Hepatocyte (in vitro differentiated cells): ENCODE measurements around the gene ZNHIT6. TPM values are rescaled to one million over a fixed set of nuclear protein-coding genes. Genes with fewer than 3 reads are reported as not detected.

Experiments
- DNase-seq: peaks from one replicate; pipeline ENCODE4 v3.0.0-alpha.2; 2016; ENCODE audit warnings: low spot score
- H2AFZ ChIP-seq: fragments of 200-600 bp; sonication (generic); 2 replicates; pipeline ENCODE4 v1.6.0; 2016; ENCODE audit warnings: antibody characterized with exemption, mild to moderate bottlenecking
- H3K27ac ChIP-seq: fragments of 200-600 bp; sonication (generic); 2 replicates; pipeline ENCODE4 v1.5.1; 2016; ENCODE audit warnings: mild to moderate bottlenecking
- H3K27me3 ChIP-seq: fragments of 200-600 bp; sonication (generic); 2 replicates; pipeline ENCODE4 v1.6.1; 2016
- H3K36me3 ChIP-seq: fragments of 200-600 bp; sonication (generic); replicated peaks from 2 replicates; pipeline ENCODE4 v1.5.1; 2016; ENCODE audit warnings: low read depth; ENCODE audit not compliant: insufficient read depth
- H3K4me1 ChIP-seq: fragments of 200-600 bp; sonication (generic); 2 replicates; pipeline ENCODE4 v1.5.1; 2016; ENCODE audit warnings: mild to moderate bottlenecking, moderate library complexity; ENCODE audit not compliant: insufficient read depth
- H3K4me2 ChIP-seq: fragments of 200-600 bp; sonication (generic); 2 replicates; pipeline ENCODE4 v1.6.0; 2016
- H3K4me3 ChIP-seq: fragments of 200-600 bp; sonication (generic); 2 replicates; pipeline ENCODE4 v1.5.1; 2016; ENCODE audit warnings: mild to moderate bottlenecking
- H3K79me2 ChIP-seq: fragments of 200-600 bp; sonication (generic); 2 replicates; pipeline ENCODE4 v1.6.0; 2017; ENCODE audit warnings: mild to moderate bottlenecking
- H3K9me2 ChIP-seq: fragments of 200-600 bp; sonication (generic); replicated peaks from 2 replicates; pipeline ENCODE4 v1.6.0; 2017; ENCODE audit warnings: mild to moderate bottlenecking; ENCODE audit not compliant: insufficient read depth
- H3K9me3 ChIP-seq: fragments of 200-600 bp; sonication (generic); 2 replicates; pipeline ENCODE4 v1.5.1; 2016; ENCODE audit warnings: low read depth, mild to moderate bottlenecking
- H4K20me1 ChIP-seq: fragments of 200-600 bp; sonication (generic); 2 replicates; pipeline ENCODE4 v1.6.0; 2016; ENCODE audit warnings: mild to moderate bottlenecking; ENCODE audit not compliant: insufficient read depth, poor library complexity, severe bottlenecking
- EZH2 ChIP-seq: fragments of 200-600 bp; sonication (generic); IDR thresholded peaks from 2 replicates; pipeline ENCODE4 v1.6.1; 2016; ENCODE audit warnings: antibody characterized with exemption, mild to moderate bottlenecking, borderline replicate concordance
- EZH2phosphoT487 ChIP-seq: fragments of 200-600 bp; sonication (generic); IDR thresholded peaks from one replicate; pipeline ENCODE4 v1.6.1; 2018; ENCODE audit warnings: antibody characterized with exemption, mild to moderate bottlenecking, low read depth, moderate library complexity; ENCODE audit not compliant: unreplicated experiment, severe bottlenecking
- WGBS: methylation state at CpG from one replicate; pipeline ENCODE4 v1.1.6; 2016; ENCODE audit warnings: low lambda C conversion rate; ENCODE audit errors: missing lambda C conversion rate; 5-methylcytosine and 5-hydroxymethylcytosine counted together
- polyA plus RNA-seq: library from polyadenylated mRNA; unstranded; fragments of >200 nt; fragmentation: Nextera tagmentation; extraction: Ambion mirVana; gene quantifications from 2 replicates; pipeline ENCODE4 v1.2.1, GENCODE V29; 2016
- total RNA-seq: library from RNA; depleted of rRNA; stranded (reverse); fragments of >200 nt; gene quantifications from 2 replicates; pipeline ENCODE4 v1.2.3, GENCODE V29; 2014
- TF ChIP-seq, protein P1 (sequence below): fragments of 200-600 bp; sonication (generic); IDR thresholded peaks from 2 replicates; pipeline ENCODE4 v1.5.1; 2016; ENCODE audit warnings: antibody characterized with exemption, mild to moderate bottlenecking; ENCODE audit not compliant: poor library complexity

ZNHIT6 gene
- total and polyA plus RNA-seq, 2 experiments from 2014 or later = 13.5 to 14.2 TPM

DNA sequence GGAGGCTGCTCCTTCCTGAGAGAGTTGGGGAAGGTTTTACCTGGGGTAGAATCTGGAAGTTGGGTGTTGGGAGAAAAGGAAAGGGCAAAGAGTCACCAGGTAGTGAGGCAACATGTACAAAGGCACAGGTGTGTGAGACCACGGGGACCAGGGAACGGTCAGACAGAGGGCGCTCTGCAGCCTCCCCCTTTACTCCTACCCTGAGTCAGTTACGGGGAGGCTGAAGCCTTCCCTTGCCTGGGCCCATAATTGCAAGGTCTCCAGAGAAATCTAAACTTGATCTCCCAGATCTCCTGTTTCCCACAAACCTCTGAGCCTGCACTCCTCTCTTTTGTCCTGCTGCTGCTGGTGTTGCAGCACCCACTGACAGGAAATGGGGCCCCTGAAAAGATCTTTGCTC, 105.7 kb downstream of the ZNHIT6 start:
- H3K79me2 ChIP-seq = no peaks in the 10 kb centered on the region
- H3K27ac ChIP-seq = no peak overlapping the region
- H3K4me2 ChIP-seq = no peak overlapping the region
- TF ChIP-seq EZH2phosphoT487 = no peak
- H3K9me3 ChIP-seq = no peaks in the 10 kb centered on the region
- no peaks in the 10 kb centered on the region for H3K9me2 ChIP-seq
- H3K4me3 ChIP-seq = no peak overlapping the region
- H3K4me1 ChIP-seq = peaks cover 18% of the 10 kb centered on the region
- no peak overlapping the region for H2AFZ ChIP-seq
- H3K27me3 ChIP-seq = no peaks in the 10 kb centered on the region
- WGBS = 89% methylated on average over 4 of the region's 4 CpGs
- no peaks in the 10 kb centered on the region for H4K20me1 ChIP-seq
- no peaks in the 10 kb centered on the region for H3K36me3 ChIP-seq
- no peak for DNase-seq

DNA sequence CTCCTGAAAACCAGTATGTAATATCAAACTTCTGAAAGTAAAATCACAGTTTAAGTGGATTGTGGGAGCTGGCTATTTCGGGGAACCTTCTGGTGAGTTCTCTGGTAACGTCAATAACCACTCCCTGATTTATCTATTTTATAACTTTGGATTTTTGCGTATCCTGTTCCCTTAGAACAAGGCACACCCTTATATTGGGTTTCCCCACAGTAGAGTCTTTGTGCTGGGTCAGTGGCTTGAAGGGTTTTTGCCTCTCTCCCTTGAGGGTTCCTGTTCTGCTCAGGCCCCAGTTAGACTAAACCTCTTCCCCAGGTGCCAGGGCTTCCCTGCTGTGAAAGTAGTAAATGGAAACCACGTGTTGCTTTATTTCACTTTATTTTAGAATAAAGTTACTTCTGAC, 106.3 kb downstream of the ZNHIT6 start:
- H3K27me3 ChIP-seq = no peaks in the 10 kb centered on the region
- H3K27ac ChIP-seq = no peak overlapping the region
- H3K4me2 ChIP-seq = no peak overlapping the region
- H3K4me1 ChIP-seq = peaks cover 14% of the 10 kb centered on the region
- DNase-seq = no peak
- no peaks in the 10 kb centered on the region for H4K20me1 ChIP-seq
- no peaks in the 10 kb centered on the region for H3K9me2 ChIP-seq
- no peak overlapping the region for H2AFZ ChIP-seq
- TF ChIP-seq, protein P1, sequence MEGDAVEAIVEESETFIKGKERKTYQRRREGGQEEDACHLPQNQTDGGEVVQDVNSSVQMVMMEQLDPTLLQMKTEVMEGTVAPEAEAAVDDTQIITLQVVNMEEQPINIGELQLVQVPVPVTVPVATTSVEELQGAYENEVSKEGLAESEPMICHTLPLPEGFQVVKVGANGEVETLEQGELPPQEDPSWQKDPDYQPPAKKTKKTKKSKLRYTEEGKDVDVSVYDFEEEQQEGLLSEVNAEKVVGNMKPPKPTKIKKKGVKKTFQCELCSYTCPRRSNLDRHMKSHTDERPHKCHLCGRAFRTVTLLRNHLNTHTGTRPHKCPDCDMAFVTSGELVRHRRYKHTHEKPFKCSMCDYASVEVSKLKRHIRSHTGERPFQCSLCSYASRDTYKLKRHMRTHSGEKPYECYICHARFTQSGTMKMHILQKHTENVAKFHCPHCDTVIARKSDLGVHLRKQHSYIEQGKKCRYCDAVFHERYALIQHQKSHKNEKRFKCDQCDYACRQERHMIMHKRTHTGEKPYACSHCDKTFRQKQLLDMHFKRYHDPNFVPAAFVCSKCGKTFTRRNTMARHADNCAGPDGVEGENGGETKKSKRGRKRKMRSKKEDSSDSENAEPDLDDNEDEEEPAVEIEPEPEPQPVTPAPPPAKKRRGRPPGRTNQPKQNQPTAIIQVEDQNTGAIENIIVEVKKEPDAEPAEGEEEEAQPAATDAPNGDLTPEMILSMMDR = no peak
- no peak for TF ChIP-seq EZH2
- H3K36me3 ChIP-seq = no peaks in the 10 kb centered on the region
- no peak overlapping the region for H3K4me3 ChIP-seq
- H3K79me2 ChIP-seq = no peaks in the 10 kb centered on the region
- H3K9me3 ChIP-seq = no peaks in the 10 kb centered on the region
- 81% methylated on average over 4 of the region's 4 CpGs for WGBS

DNA sequence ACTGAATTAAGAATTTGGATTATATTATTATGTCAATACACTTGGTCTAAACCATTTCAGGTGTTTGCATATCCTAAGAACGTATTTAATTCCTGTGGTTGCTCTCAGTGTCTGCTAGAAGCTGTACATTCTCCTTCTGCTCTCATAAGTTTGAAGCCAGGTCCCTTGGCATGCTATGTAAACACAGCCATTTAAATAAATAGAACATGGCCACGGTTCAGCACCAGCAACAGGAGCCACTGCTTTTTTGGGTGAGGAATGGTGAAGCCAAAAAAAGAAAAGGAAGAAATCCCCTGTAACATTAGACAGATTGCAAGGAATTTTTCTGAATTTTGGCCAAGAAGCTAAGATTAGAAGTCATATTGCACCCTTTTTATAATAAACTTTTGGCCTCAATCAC, 108.6 kb downstream of the ZNHIT6 start:
- H3K9me3 ChIP-seq = no peaks in the 10 kb centered on the region
- no peak for DNase-seq
- H3K4me3 ChIP-seq = no peak overlapping the region
- H3K79me2 ChIP-seq = no peaks in the 10 kb centered on the region
- no peak overlapping the region for H3K4me2 ChIP-seq
- no peaks in the 10 kb centered on the region for H3K9me2 ChIP-seq
- WGBS = 64% methylated on average over 2 of the region's 2 CpGs
- no peaks in the 10 kb centered on the region for H3K27me3 ChIP-seq
- H3K27ac ChIP-seq = no peak overlapping the region
- no peaks in the 10 kb centered on the region for H3K4me1 ChIP-seq
- TF ChIP-seq, protein P1 = no peak
- TF ChIP-seq EZH2phosphoT487 (no peak), EZH2 (no peak)
- no peaks in the 10 kb centered on the region for H3K36me3 ChIP-seq
- no peak overlapping the region for H2AFZ ChIP-seq
- H4K20me1 ChIP-seq = no peaks in the 10 kb centered on the region

Other genes with a start within 250 kb of the ZNHIT6 start
- 49.8 and 55.8 TPM in 2 replicates for gene DDAH1, start 243.3 kb downstream of the ZNHIT6 start, total RNA-seq
- gene DDAH1, start 243.3 kb downstream of the ZNHIT6 start, polyA plus RNA-seq = 17.2 and 19.5 TPM in 2 replicates
- gene CCN1, start 127.7 kb downstream of the ZNHIT6 start, total RNA-seq = 58.6 and 84.1 TPM in 2 replicates
- gene CCN1, start 127.7 kb downstream of the ZNHIT6 start, polyA plus RNA-seq = 364 and 380 TPM in 2 replicates